ENCODE measurements around the gene BMAL1. TPM values are rescaled to one million over a fixed set of nuclear protein-coding genes. Genes with fewer than 3 reads are reported as not detected.

BMAL1 gene
- total RNA-seq, 1 donor, result 13.0 TPM

DNA sequence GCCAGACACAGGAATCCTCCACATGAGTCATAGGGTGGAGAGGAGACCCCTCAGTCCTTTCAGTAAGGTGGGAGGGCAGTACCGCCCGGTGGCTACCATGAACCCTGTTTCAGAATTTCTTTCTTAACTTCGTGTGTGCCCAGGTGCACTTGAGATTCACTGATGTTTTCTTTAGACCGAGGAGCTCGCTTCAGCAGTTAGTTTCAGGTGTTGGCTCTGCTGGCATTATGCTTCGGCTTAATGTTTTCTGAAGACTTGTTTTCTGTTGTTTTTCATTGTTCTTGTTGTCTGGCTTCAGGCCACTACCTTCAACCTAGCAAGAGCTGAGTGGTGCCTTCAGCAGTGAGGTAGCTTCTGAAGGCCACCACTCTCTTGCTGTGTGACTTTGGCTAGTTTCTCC lies 71.5 kb downstream of the BMAL1 start:
- Histone ChIP-seq H3K36me3 (ENCODE audit: insufficient read depth, low read length) (no peaks in the 10 kb centered on the region), H4K20me1 (ENCODE audit: insufficient read depth, low read length) (no peaks in the 10 kb centered on the region), H3K4me2 (ENCODE audit: insufficient read depth, low read length) (no peak overlapping the region), H3K4me3 (ENCODE audit: insufficient read depth, low read length) (no peak overlapping the region), H3K79me2 (ENCODE audit: insufficient read depth, low read length) (peaks cover 3% of the 10 kb centered on the region), H3K27ac (ENCODE audit: low read depth, low read length) (no peak overlapping the region), H3K9me3 (ENCODE audit: low read depth, low read length) (no peaks in the 10 kb centered on the region), H3K4me1 (ENCODE audit: insufficient read depth, low read length) (no peaks in the 10 kb centered on the region), H3K27me3 (ENCODE audit: insufficient read depth, low read length) (no peaks in the 10 kb centered on the region), H2AFZ (ENCODE audit: low read length) (no peak overlapping the region)
- TF ChIP-seq, protein P1, sequence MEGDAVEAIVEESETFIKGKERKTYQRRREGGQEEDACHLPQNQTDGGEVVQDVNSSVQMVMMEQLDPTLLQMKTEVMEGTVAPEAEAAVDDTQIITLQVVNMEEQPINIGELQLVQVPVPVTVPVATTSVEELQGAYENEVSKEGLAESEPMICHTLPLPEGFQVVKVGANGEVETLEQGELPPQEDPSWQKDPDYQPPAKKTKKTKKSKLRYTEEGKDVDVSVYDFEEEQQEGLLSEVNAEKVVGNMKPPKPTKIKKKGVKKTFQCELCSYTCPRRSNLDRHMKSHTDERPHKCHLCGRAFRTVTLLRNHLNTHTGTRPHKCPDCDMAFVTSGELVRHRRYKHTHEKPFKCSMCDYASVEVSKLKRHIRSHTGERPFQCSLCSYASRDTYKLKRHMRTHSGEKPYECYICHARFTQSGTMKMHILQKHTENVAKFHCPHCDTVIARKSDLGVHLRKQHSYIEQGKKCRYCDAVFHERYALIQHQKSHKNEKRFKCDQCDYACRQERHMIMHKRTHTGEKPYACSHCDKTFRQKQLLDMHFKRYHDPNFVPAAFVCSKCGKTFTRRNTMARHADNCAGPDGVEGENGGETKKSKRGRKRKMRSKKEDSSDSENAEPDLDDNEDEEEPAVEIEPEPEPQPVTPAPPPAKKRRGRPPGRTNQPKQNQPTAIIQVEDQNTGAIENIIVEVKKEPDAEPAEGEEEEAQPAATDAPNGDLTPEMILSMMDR (IDR thresholded peaks at IDR 0.05; ENCODE audit: extremely low read depth, low read depth, low read length), result no peak
- no peak for DNase-seq (ENCODE audit: insufficient read length, low spot score, missing footprints)

DNA sequence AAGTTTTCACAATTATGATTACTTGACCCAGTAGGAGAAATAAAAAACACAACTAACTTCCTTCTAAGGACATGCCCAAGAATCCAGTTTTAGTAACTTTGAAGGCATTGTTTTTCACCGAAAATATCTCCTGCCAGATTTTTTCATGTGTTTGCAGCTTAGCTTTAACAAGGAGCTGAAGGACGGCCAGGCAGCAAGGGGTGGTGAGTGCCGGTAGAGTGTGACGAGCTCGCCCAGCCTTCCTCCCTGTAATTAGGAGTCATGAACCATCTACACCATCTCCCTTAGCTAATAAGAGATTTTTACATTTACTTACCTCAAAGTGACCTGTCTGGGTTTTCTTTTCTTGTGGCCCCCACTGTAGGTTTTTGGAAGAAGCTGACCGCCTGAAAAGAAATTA lies 72.0 kb downstream of the BMAL1 start:
- Histone ChIP-seq H3K4me1 (ENCODE audit: insufficient read depth, low read length) (no peaks in the 10 kb centered on the region), H3K4me3 (ENCODE audit: insufficient read depth, low read length) (no peak overlapping the region), H4K20me1 (ENCODE audit: insufficient read depth, low read length) (no peaks in the 10 kb centered on the region), H2AFZ (ENCODE audit: low read length) (no peak overlapping the region), H3K27ac (ENCODE audit: low read depth, low read length) (no peak overlapping the region), H3K9me3 (ENCODE audit: low read depth, low read length) (no peaks in the 10 kb centered on the region), H3K79me2 (ENCODE audit: insufficient read depth, low read length) (peaks cover 3% of the 10 kb centered on the region), H3K27me3 (ENCODE audit: insufficient read depth, low read length) (no peaks in the 10 kb centered on the region), H3K4me2 (ENCODE audit: insufficient read depth, low read length) (no peak overlapping the region), H3K36me3 (ENCODE audit: insufficient read depth, low read length) (no peaks in the 10 kb centered on the region)
- no peak for DNase-seq (ENCODE audit: insufficient read length, low spot score, missing footprints)
- TF ChIP-seq, protein P1 (IDR thresholded peaks at IDR 0.05; ENCODE audit: extremely low read depth, low read depth, low read length), result no peak

DNA sequence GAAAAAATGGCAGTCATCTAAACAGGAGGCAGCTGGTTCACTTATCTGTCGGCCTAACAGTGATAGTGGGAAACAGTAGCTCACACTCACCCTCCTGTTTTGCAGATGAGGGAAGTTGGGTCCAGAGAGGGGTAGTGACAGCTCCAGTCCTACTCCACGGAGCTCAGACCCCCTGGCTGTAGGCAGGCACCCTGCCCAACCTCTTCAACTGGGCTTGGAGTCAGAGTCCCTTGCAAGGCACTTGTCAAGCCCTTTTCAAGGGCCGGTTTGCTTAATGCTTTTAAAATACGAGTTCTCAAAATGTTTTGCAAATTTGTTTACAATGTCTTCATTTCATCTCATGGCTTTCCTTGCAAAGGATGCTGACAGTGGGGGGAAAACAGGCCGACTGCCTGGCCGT lies 75.1 kb downstream of the BMAL1 start:
- Histone ChIP-seq H3K4me3 (ENCODE audit: insufficient read depth, low read length) (no peak overlapping the region), H3K9me3 (ENCODE audit: low read depth, low read length) (no peaks in the 10 kb centered on the region), H3K27me3 (ENCODE audit: insufficient read depth, low read length) (no peaks in the 10 kb centered on the region), H3K4me1 (ENCODE audit: insufficient read depth, low read length) (no peaks in the 10 kb centered on the region), H3K27ac (ENCODE audit: low read depth, low read length) (no peak overlapping the region), H3K4me2 (ENCODE audit: insufficient read depth, low read length) (no peak overlapping the region), H3K36me3 (ENCODE audit: insufficient read depth, low read length) (peaks cover 8% of the 10 kb centered on the region), H4K20me1 (ENCODE audit: insufficient read depth, low read length) (no peaks in the 10 kb centered on the region), H3K79me2 (ENCODE audit: insufficient read depth, low read length) (no peaks in the 10 kb centered on the region), H2AFZ (ENCODE audit: low read length) (no peak overlapping the region)
- no peak for DNase-seq (ENCODE audit: insufficient read length, low spot score, missing footprints)
- TF ChIP-seq, protein P1 (IDR thresholded peaks at IDR 0.05; ENCODE audit: extremely low read depth, low read depth, low read length), result no peak

DNA sequence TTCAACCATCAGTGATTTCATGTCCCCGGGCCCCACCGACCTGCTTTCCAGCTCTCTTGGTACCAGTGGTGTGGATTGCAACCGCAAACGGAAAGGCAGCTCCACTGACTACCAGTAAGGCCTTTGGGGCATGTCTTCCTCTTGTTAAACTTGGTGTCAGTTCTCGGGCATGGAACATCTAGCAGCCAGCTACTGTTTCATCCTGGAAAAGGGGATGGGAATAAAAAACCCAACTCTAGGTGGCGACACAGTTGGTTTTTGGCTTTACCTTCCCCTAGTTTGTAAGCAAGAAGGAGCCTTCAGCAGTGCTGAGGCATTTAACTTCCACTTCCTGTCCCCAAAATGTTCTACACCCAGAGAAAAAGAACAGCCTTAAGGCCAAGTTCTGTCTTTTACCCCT lies 76.7 kb downstream of the BMAL1 start:
- H2AFZ ChIP-seq (ENCODE audit: low read length), result no peak overlapping the region
- H3K9me3 ChIP-seq (ENCODE audit: low read depth, low read length), result no peaks in the 10 kb centered on the region
- DNase-seq (ENCODE audit: insufficient read length, low spot score, missing footprints), result no peak

More for the DNA sequence above, 76.7 kb downstream of the BMAL1 start:
- no peaks in the 10 kb centered on the region for H3K27me3 ChIP-seq (ENCODE audit: insufficient read depth, low read length)
- no peaks in the 10 kb centered on the region for H3K4me1 ChIP-seq (ENCODE audit: insufficient read depth, low read length)
- no peak overlapping the region for H3K4me3 ChIP-seq (ENCODE audit: insufficient read depth, low read length)
- no peaks in the 10 kb centered on the region for H4K20me1 ChIP-seq (ENCODE audit: insufficient read depth, low read length)
- no peaks in the 10 kb centered on the region for H3K79me2 ChIP-seq (ENCODE audit: insufficient read depth, low read length)
- H3K27ac ChIP-seq (ENCODE audit: low read depth, low read length), result no peak overlapping the region
- peaks cover 8% of the 10 kb centered on the region for H3K36me3 ChIP-seq (ENCODE audit: insufficient read depth, low read length)
- no peak overlapping the region for H3K4me2 ChIP-seq (ENCODE audit: insufficient read depth, low read length)
- TF ChIP-seq, protein P1 (IDR thresholded peaks at IDR 0.05; ENCODE audit: extremely low read depth, low read depth, low read length), result peak; percentile 63
